ENCODE measurements around the gene SLFN12L. TPM values are rescaled to one million over a fixed set of nuclear protein-coding genes. Genes with fewer than 3 reads are reported as not detected.
"Not testable (repeated sequence)": the region's sequence is repeated elsewhere in the genome, so short reads cannot be mapped to it uniquely, and the experiment has no call there.

The SLFN12L gene
- total RNA-seq, 4 donors from 2014 or later: 0.10 to 0.31 (median 0.15) TPM; not detected in 1

DNA sequence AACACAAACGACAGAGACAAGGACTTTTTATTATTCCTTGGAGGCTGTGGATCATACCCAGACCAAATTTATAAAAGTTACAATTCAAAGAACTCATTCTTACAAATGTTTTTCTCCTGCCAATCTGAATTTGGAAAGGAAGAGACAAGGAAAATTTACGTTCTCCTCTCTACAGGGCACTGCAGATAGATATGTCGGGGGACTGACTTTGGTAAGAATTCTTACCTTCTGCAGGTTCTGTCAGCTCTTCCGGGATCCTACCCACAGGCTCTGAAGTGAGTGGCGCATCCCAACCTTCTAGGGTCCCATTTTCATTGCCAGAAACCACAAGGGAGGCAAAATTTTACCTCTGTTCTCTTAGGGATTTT, 2.2 kb upstream of the SLFN12L start:
- intact Hi-C loops (cut with DNase I; ENCODE audit: low total_unique reads) (loop anchor here (1.0 to 10.0 kb wide), 4 partner anchors 226 to 395 kb away; partner anchors contain the start of genes NLE1, SLFN5 and UNC45B), in situ Hi-C loops (cut with MboI; ENCODE audit: low sequenced_read_pairs in 4 of 4) (loop anchor here (5.0 to 25.0 kb wide), 6 partner anchors 102 to 385 kb away; partner anchors contain the start of genes SLFN12 (in 1 of the 4) and SLFN13 (in 1 of the 4))
- Histone ChIP-seq H3K4me3 (peak overlapping the region in 3 of 4 donors; percentile 11 to 14 (median 12)), H3K9me3 (no peaks in the 10 kb centered on the region), H3K27ac (peak overlapping the region in 1 of 4 donors; percentile 8), H3K27me3 (no peaks in the 10 kb centered on the region), H3K36me3 (no peaks in the 10 kb centered on the region), H3K4me1 (peaks cover 0 to 17% of the 10 kb centered on the region in 2 donors)
- no peak for TF ChIP-seq POLR2A (IDR thresholded peaks at IDR 0.05)
- TF ChIP-seq, protein P1, sequence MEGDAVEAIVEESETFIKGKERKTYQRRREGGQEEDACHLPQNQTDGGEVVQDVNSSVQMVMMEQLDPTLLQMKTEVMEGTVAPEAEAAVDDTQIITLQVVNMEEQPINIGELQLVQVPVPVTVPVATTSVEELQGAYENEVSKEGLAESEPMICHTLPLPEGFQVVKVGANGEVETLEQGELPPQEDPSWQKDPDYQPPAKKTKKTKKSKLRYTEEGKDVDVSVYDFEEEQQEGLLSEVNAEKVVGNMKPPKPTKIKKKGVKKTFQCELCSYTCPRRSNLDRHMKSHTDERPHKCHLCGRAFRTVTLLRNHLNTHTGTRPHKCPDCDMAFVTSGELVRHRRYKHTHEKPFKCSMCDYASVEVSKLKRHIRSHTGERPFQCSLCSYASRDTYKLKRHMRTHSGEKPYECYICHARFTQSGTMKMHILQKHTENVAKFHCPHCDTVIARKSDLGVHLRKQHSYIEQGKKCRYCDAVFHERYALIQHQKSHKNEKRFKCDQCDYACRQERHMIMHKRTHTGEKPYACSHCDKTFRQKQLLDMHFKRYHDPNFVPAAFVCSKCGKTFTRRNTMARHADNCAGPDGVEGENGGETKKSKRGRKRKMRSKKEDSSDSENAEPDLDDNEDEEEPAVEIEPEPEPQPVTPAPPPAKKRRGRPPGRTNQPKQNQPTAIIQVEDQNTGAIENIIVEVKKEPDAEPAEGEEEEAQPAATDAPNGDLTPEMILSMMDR (IDR thresholded peaks at IDR 0.05 in 4 of 5, conservative IDR thresholded peaks at IDR 0.05 in 1 of 5): peak in 1 of 5 experiments; percentile 18
- ATAC-seq (no peak), DNase-seq (no peak)

GRCh38 chr17:35536664-35537171, 760 bp downstream of the SLFN12L start:
- H3K36me3 ChIP-seq: no peaks in the 10 kb centered on the region
- ATAC-seq (no peak), DNase-seq (no peak)
- intact Hi-C loops (cut with DNase I; ENCODE audit: low total_unique reads): loop anchor here (10.0 kb wide), 1 partner anchor 392 kb away; the partner anchor contains the start of genes NLE1 and UNC45B
- H3K27ac ChIP-seq: peak overlapping the region in 3 of 4 donors; percentile 21 to 56 (median 39)
- H3K4me1 ChIP-seq: peaks cover 0 to 17% of the 10 kb centered on the region in 2 donors
- H3K9me3 ChIP-seq: no peaks in the 10 kb centered on the region
- in situ Hi-C loops (cut with MboI; ENCODE audit: low sequenced_read_pairs in 4 of 4): loop anchor here in 3 of 4 donors (5.0 to 25.0 kb wide), 5 partner anchors 99 to 369 kb away; partner anchors contain the start of genes SLFN12 (in 1 of the 3) and SLFN13 (in 1 of the 3)
- TF ChIP-seq, protein P1 (IDR thresholded peaks at IDR 0.05 in 4 of 5, conservative IDR thresholded peaks at IDR 0.05 in 1 of 5): no peak
- TF ChIP-seq POLR2A (IDR thresholded peaks at IDR 0.05): no peak
- no peaks in the 10 kb centered on the region for H3K27me3 ChIP-seq
- H3K4me3 ChIP-seq: no peak overlapping the region

DNA sequence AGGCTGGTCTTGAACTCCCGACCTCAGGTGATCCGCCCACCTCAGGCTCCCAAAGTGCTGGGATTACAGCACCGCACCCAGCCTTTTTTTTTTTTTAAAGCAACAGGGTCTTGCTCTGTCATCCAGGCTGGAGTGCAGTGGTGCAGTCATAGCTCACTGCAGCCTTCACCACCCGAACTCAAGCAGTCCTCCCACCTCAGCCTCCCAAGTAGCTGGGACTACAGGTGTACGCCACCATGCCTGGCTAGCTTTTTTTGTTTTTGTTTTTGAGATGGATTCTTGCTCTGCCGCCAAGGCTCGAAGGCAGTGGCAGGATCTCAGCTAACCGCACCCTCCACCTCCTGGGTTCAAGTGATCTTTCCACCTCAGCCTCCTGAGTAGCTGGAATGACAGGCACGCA, 2.1 kb downstream of the SLFN12L start:
- DNase-seq, ATAC-seq, H3K36me3 ChIP-seq, H3K9me3 ChIP-seq, H3K27ac ChIP-seq, H3K4me3 ChIP-seq, H3K27me3 ChIP-seq: not testable (repeated sequence)
- intact Hi-C loops (cut with DNase I; ENCODE audit: low total_unique reads): loop anchor here (10.0 kb wide), 1 partner anchor 391 kb away; the partner anchor contains the start of genes NLE1 and UNC45B
- peaks cover 0 to 17% of the 10 kb centered on the region in 2 donors for H3K4me1 ChIP-seq
- in situ Hi-C loops (cut with MboI; ENCODE audit: low sequenced_read_pairs in 4 of 4): loop anchor here in 3 of 4 donors (5.0 to 25.0 kb wide), 5 partner anchors 98 to 368 kb away; partner anchors contain the start of genes SLFN12 (in 1 of the 3) and SLFN13 (in 1 of the 3)

GRCh38 chr17:35534576-35535093, 2.8 kb downstream of the SLFN12L start:
- in situ Hi-C loops (cut with MboI; ENCODE audit: low sequenced_read_pairs in 4 of 4) (loop anchor here (5.0 to 25.0 kb wide), 5 partner anchors 97 to 367 kb away; partner anchors contain the start of genes SLFN12 (in 1 of the 4) and SLFN13 (in 1 of the 4)), intact Hi-C loops (cut with DNase I; ENCODE audit: low total_unique reads) (loop anchor here (5.0 to 10.0 kb wide), 2 partner anchors 102 to 390 kb away; partner anchors contain the start of genes NLE1, SLFN12 and UNC45B)
- no peak for DNase-seq
- H3K36me3 ChIP-seq: no peaks in the 10 kb centered on the region
- ATAC-seq: no peak
- H3K27me3 ChIP-seq: no peaks in the 10 kb centered on the region
- H3K4me1 ChIP-seq: peaks cover 0 to 15% of the 10 kb centered on the region in 2 donors
- H3K9me3 ChIP-seq: no peaks in the 10 kb centered on the region
- TF ChIP-seq, protein P1 (IDR thresholded peaks at IDR 0.05 in 4 of 5, conservative IDR thresholded peaks at IDR 0.05 in 1 of 5): no peak
- TF ChIP-seq POLR2A (IDR thresholded peaks at IDR 0.05): no peak
- H3K27ac ChIP-seq: no peak overlapping the region
- H3K4me3 ChIP-seq: no peak overlapping the region

DNA sequence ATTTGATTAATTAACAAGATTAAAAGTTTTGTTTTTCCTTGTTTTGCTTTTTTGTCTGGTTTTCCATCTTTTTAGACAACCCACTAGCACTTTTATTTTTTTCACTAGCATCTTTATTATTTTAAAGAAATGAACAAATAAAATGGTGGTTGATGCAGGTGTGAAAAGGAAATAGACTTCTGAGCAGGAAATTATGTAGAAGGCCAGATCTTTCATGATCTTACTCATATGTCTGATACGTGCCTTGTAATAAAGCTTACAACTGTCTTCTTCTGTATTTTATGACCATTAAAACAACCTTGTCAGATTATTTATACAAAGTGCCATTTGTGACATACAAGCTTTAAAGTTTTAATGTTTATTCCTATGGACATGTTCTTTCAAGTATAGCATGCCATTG, 6.3 kb downstream of the SLFN12L start:
- intact Hi-C loops (cut with DNase I; ENCODE audit: low total_unique reads): loop anchor here (5.0 to 10.0 kb wide), 2 partner anchors 99 to 386 kb away; partner anchors contain the start of genes NLE1, SLFN12 and UNC45B
- H3K27me3 ChIP-seq: no peaks in the 10 kb centered on the region

More for the DNA sequence above, 6.3 kb downstream of the SLFN12L start:
- Histone ChIP-seq H3K36me3 (no peaks in the 10 kb centered on the region), H3K9me3 (no peaks in the 10 kb centered on the region), H3K27ac (no peak overlapping the region), H3K4me1 (no peaks in the 10 kb centered on the region), H3K4me3 (no peak overlapping the region)
- TF ChIP-seq, protein P1 (IDR thresholded peaks at IDR 0.05 in 4 of 5, conservative IDR thresholded peaks at IDR 0.05 in 1 of 5): no peak
- no peak for TF ChIP-seq POLR2A (IDR thresholded peaks at IDR 0.05)
- ATAC-seq: no peak
- no peak for DNase-seq
- in situ Hi-C loops (cut with MboI; ENCODE audit: low sequenced_read_pairs in 4 of 4): loop anchor here in 3 of 4 donors (5.0 to 25.0 kb wide), 3 partner anchors 94 to 356 kb away; partner anchors contain the start of genes SLFN12 (in 1 of the 3) and SLFN13 (in 1 of the 3)
